Neuronal stem cell (in vitro differentiated cells): Measurements from ENCODE around the gene RADIL.

Experiments
- DNase-seq: peaks from one replicate; pipeline ENCODE4 v3.0.0-alpha.2; 2013; ENCODE audit warnings: low spot score
- H2AFZ ChIP-seq: one replicate; pipeline ENCODE4 v1.6.1; 2013; ENCODE audit warnings: mild to moderate bottlenecking, low read length, inconsistent platforms
- H2AK5ac ChIP-seq: 2 replicates; pipeline ENCODE4 v1.6.1; 2013; ENCODE audit warnings: low read depth, mild to moderate bottlenecking, inconsistent platforms, low read length, moderate library complexity, mixed read lengths
- H2BK120ac ChIP-seq: 2 replicates; pipeline ENCODE4 v1.6.1; 2013; ENCODE audit warnings: low read depth, mild to moderate bottlenecking, inconsistent platforms, low read length, moderate library complexity, mixed read lengths
- H2BK12ac ChIP-seq: one replicate; pipeline ENCODE4 v1.6.1; 2013; ENCODE audit warnings: low read length, inconsistent platforms
- H2BK15ac ChIP-seq: 2 replicates; pipeline ENCODE4 v1.6.1; 2013; ENCODE audit warnings: mild to moderate bottlenecking, low read length, inconsistent platforms, mixed read lengths
- H2BK5ac ChIP-seq: one replicate; pipeline ENCODE4 v1.6.1; 2013; ENCODE audit warnings: inconsistent platforms, mild to moderate bottlenecking, low read length, moderate library complexity
- H3K14ac ChIP-seq: one replicate; pipeline ENCODE4 v1.6.1; 2013; ENCODE audit warnings: low read length, inconsistent platforms
- H3K18ac ChIP-seq: 2 replicates; pipeline ENCODE4 v1.6.1; 2013; ENCODE audit warnings: low read length, inconsistent platforms
- H3K23ac ChIP-seq: 2 replicates; pipeline ENCODE4 v1.6.1; 2013; ENCODE audit warnings: low read depth, mild to moderate bottlenecking, mixed read lengths, low read length, inconsistent platforms; ENCODE audit not compliant: poor library complexity
- H3K27ac ChIP-seq: replicated peaks from 3 replicates; pipeline ENCODE4 v1.5.1; 2013; ENCODE audit warnings: low read length, inconsistent platforms
- H3K27me3 ChIP-seq, 3 experiments: 2 replicates each; pipeline ENCODE4 v1.6.1; 2013; ENCODE audit warnings: low read length in 3 of 3, mild to moderate bottlenecking in 2 of 3, inconsistent platforms in 1 of 3, low read depth in 1 of 3, mixed read lengths in 1 of 3, moderate library complexity in 1 of 3; ENCODE audit not compliant: control insufficient read depth in 3 of 3, insufficient read depth in 3 of 3
- H3K36me3 ChIP-seq, 2 donors: replicated peaks in 1 of 2; 2 replicates each; pipeline ENCODE4 v1.6.1; 2013; ENCODE audit warnings: low read length in 2 of 2; ENCODE audit not compliant: control insufficient read depth in 2 of 2, insufficient read depth in 2 of 2
- H3K4ac ChIP-seq: 2 replicates; pipeline ENCODE4 v1.6.1; 2013; ENCODE audit warnings: inconsistent platforms, mild to moderate bottlenecking, low read length, moderate library complexity
- H3K4me1 ChIP-seq, 2 donors: 1 replicate in 1 of 2; 2 replicates in 1 of 2; pipeline ENCODE4 v1.6.1; 2013; ENCODE audit warnings: low read length in 2 of 2, low read depth in 1 of 2; ENCODE audit not compliant: control insufficient read depth in 2 of 2, insufficient read depth in 1 of 2
- H3K4me2 ChIP-seq: one replicate; pipeline ENCODE4 v1.6.1; 2013; ENCODE audit warnings: mild to moderate bottlenecking, low read length, inconsistent platforms; ENCODE audit not compliant: insufficient read depth, poor library complexity, severe bottlenecking
- H3K4me3 ChIP-seq, 2 donors: 2 replicates each; pipeline ENCODE4 v1.5.1; 2013; ENCODE audit warnings: low read length in 2 of 2, mild to moderate bottlenecking in 2 of 2, inconsistent platforms in 1 of 2, moderate library complexity in 1 of 2
- H3K79me1 ChIP-seq: one replicate; pipeline ENCODE4 v1.6.1; 2013; ENCODE audit warnings: low read depth, mild to moderate bottlenecking, inconsistent platforms, low read length, moderate library complexity
- H3K9ac ChIP-seq: one replicate; pipeline ENCODE4 v1.6.1; 2013; ENCODE audit warnings: mild to moderate bottlenecking, low read depth, low read length, inconsistent platforms; ENCODE audit not compliant: poor library complexity
- H3K9me3 ChIP-seq, 2 donors: replicated peaks in 1 of 2; 2 replicates each; pipeline versions ENCODE3 to v1.6.1; 2013; ENCODE audit warnings: low read length in 2 of 2, mild to moderate bottlenecking in 2 of 2, inconsistent platforms in 1 of 2, low read depth in 1 of 2, mixed read lengths in 1 of 2, moderate library complexity in 1 of 2; ENCODE audit not compliant: control insufficient read depth in 2 of 2, insufficient read depth in 1 of 2
- H4K8ac ChIP-seq: one replicate; pipeline ENCODE4 v1.6.1; 2013; ENCODE audit warnings: low read depth, mild to moderate bottlenecking, inconsistent platforms, low read length, moderate library complexity
- H4K91ac ChIP-seq: one replicate; pipeline ENCODE4 v1.6.1; 2013; ENCODE audit warnings: low read length, low read depth, mild to moderate bottlenecking, inconsistent platforms; ENCODE audit not compliant: poor library complexity
- WGBS, 2 donors: extraction: QIAGEN DNeasy Blood & Tissue Kit; methylation state at CpG; one replicate each; pipeline ENCODE4 v1.1.7; 2013; ENCODE audit warnings: missing lambda C conversion rate in 2 of 2, mixed read lengths in 1 of 2; ENCODE audit not compliant: insufficient read length in 2 of 2, insufficient replicate concordance in 1 of 2; ENCODE audit errors: extremely low coverage in 2 of 2; 5-methylcytosine and 5-hydroxymethylcytosine counted together

The RADIL gene

GRCh38 chr7:4889682-4890081 is 6.2 kb upstream of the RADIL start:
- H3K27me3 ChIP-seq: no peaks in the 10 kb centered on the region
- no peaks in the 10 kb centered on the region for H3K9me3 ChIP-seq
- no peaks in the 10 kb centered on the region for H3K36me3 ChIP-seq
- no peak overlapping the region for H2BK15ac ChIP-seq
- H3K4ac ChIP-seq: no peak overlapping the region
- no peak overlapping the region for H2AK5ac ChIP-seq
- H3K79me1 ChIP-seq: no peaks in the 10 kb centered on the region
- no peak overlapping the region for H2BK120ac ChIP-seq
- no peak overlapping the region for H3K18ac ChIP-seq
- H3K9ac ChIP-seq: no peak overlapping the region
- H3K23ac ChIP-seq: no peak overlapping the region
- no peak overlapping the region for H3K4me3 ChIP-seq
- DNase-seq: no peak
- no peak overlapping the region for H4K8ac ChIP-seq
- no peak overlapping the region for H3K4me2 ChIP-seq
- WGBS, 2 donors: no CpG with 5 or more reads among the region's 1 CpG
- H3K27ac ChIP-seq: no peak overlapping the region
- H2BK12ac ChIP-seq: no peak overlapping the region
- no peak overlapping the region for H2AFZ ChIP-seq
- no peaks in the 10 kb centered on the region for H3K4me1 ChIP-seq
- H4K91ac ChIP-seq: no peak overlapping the region
- no peak overlapping the region for H3K14ac ChIP-seq
- no peak overlapping the region for H2BK5ac ChIP-seq

- no peak for DNase-seq
- no CpG with 5 or more reads among the region's 3 CpGs for WGBS, 2 donors
- no peak overlapping the region for H3K4me3 ChIP-seq
- no peak overlapping the region for H3K18ac ChIP-seq
- no peak overlapping the region for H2BK120ac ChIP-seq
- no peak overlapping the region for H2AFZ ChIP-seq
- H2BK5ac ChIP-seq: no peak overlapping the region
- no peak overlapping the region for H2AK5ac ChIP-seq
- H3K36me3 ChIP-seq: no peaks in the 10 kb centered on the region
- H2BK12ac ChIP-seq: no peak overlapping the region
- H3K27ac ChIP-seq: no peak overlapping the region
- no peak overlapping the region for H3K23ac ChIP-seq
- no peak overlapping the region for H3K4ac ChIP-seq
- no peaks in the 10 kb centered on the region for H3K9me3 ChIP-seq
- no peak overlapping the region for H4K8ac ChIP-seq
- no peaks in the 10 kb centered on the region for H3K79me1 ChIP-seq
- H3K4me1 ChIP-seq: no peaks in the 10 kb centered on the region
- H3K4me2 ChIP-seq: no peak overlapping the region
- no peak overlapping the region for H3K9ac ChIP-seq
- H4K91ac ChIP-seq: no peak overlapping the region
- H3K14ac ChIP-seq: no peak overlapping the region
- no peak overlapping the region for H2BK15ac ChIP-seq
- no peaks in the 10 kb centered on the region for H3K27me3 ChIP-seq
Observed at GRCh38 chr7:4888161-4888560, 4.6 kb upstream of the RADIL start.

- Histone ChIP-seq H4K8ac (no peak overlapping the region), H2BK12ac (no peak overlapping the region), H3K27ac (no peak overlapping the region), H2BK120ac (no peak overlapping the region), H3K23ac (no peak overlapping the region), H3K27me3 (no peaks in the 10 kb centered on the region), H3K4me1 (peaks cover 2 to 5% of the 10 kb centered on the region in 2 donors), H3K14ac (no peak overlapping the region), H4K91ac (no peak overlapping the region), H2AFZ (no peak overlapping the region), H3K4ac (no peak overlapping the region), H3K4me2 (no peak overlapping the region), H2BK15ac (no peak overlapping the region), H3K18ac (no peak overlapping the region), H3K9ac (no peak overlapping the region), H2BK5ac (no peak overlapping the region), H3K36me3 (no peaks in the 10 kb centered on the region), H3K79me1 (no peaks in the 10 kb centered on the region), H2AK5ac (no peak overlapping the region), H3K9me3 (no peaks in the 10 kb centered on the region), H3K4me3 (no peak overlapping the region)
- no CpG with 5 or more reads among the region's 1 CpG for WGBS, 2 donors
- no peak for DNase-seq
Observed at GRCh38 chr7:4886671-4887070, 3.2 kb upstream of the RADIL start.

- no peak overlapping the region for H2BK5ac ChIP-seq
- no peak overlapping the region for H2BK15ac ChIP-seq
- H2BK120ac ChIP-seq: no peak overlapping the region
- WGBS, 2 donors: no CpG with 5 or more reads among the region's 7 CpGs
- H3K4me1 ChIP-seq: peaks cover 2 to 8% of the 10 kb centered on the region in 2 donors
- no peaks in the 10 kb centered on the region for H3K36me3 ChIP-seq
- no peak overlapping the region for H3K4ac ChIP-seq
- H3K27ac ChIP-seq: no peak overlapping the region
- no peak overlapping the region for H2AFZ ChIP-seq
- H2AK5ac ChIP-seq: no peak overlapping the region
- no peak overlapping the region for H3K18ac ChIP-seq
- no peak overlapping the region for H3K23ac ChIP-seq
- no peak overlapping the region for H3K14ac ChIP-seq
- H4K91ac ChIP-seq: no peak overlapping the region
- no peak overlapping the region for H3K4me3 ChIP-seq
- H3K4me2 ChIP-seq: no peak overlapping the region
- DNase-seq: no peak
- no peaks in the 10 kb centered on the region for H3K79me1 ChIP-seq
- H2BK12ac ChIP-seq: no peak overlapping the region
- no peak overlapping the region for H4K8ac ChIP-seq
- no peaks in the 10 kb centered on the region for H3K9me3 ChIP-seq
- H3K9ac ChIP-seq: no peak overlapping the region
- no peaks in the 10 kb centered on the region for H3K27me3 ChIP-seq
Observed at GRCh38 chr7:4885317-4885807, 1.8 kb upstream of the RADIL start.
